H1 (cell line): Measurements from ENCODE around the gene RTP1. TPM values are rescaled to one million over a fixed set of nuclear protein-coding genes. Genes with fewer than 3 reads are reported as not detected.

Experiments used
- CTCF ChIA-PET: fragments of 300-600 bp; sonication (Branson Sonifier 250); formaldehyde crosslinking; loops from one replicate; lab custom pipeline; 2021; ENCODE audit not compliant: partially characterized antibody; lab: Charles Lee
- POLR2A ChIA-PET: fragments of 300-600 bp; sonication (Branson Sonifier 250); formaldehyde crosslinking; loops from one replicate; lab custom pipeline; 2021; ENCODE audit warnings: inconsistent platforms; ENCODE audit not compliant: partially characterized antibody; lab: Charles Lee
- DNase-seq, 2 experiments: peaks; one replicate each; pipeline versions ENCODE4 v3.0.0 to v3.0.0-alpha.2; 2010 to 2022; ENCODE audit warnings: low spot score in 2 of 2, low read depth in 1 of 2, mixed read lengths in 1 of 2
- FAIRE-seq: peaks from 2 replicates; lab custom pipeline; 2011; peaks lifted over from hg19 to GRCh38; lab: Jason Lieb, UNC
- H2AFZ ChIP-seq: 2 replicates; pipeline ENCODE4 v1.8.1; 2012; ENCODE audit warnings: low read length, inconsistent platforms
- H2AK5ac ChIP-seq: 2 replicates; pipeline ENCODE4 v1.6.1; 2013; ENCODE audit warnings: low read depth, low read length
- H2BK120ac ChIP-seq: replicated peaks from 2 replicates; pipeline ENCODE3; 2013; ENCODE audit warnings: low read depth, low read length, inconsistent platforms
- H2BK12ac ChIP-seq: 2 replicates; pipeline ENCODE4 v1.6.1; 2013; ENCODE audit warnings: low read depth, low read length
- H2BK15ac ChIP-seq: 2 replicates; pipeline ENCODE4 v1.6.1; 2013; ENCODE audit warnings: low read length
- H2BK20ac ChIP-seq: 2 replicates; pipeline ENCODE4 v1.6.1; 2013; ENCODE audit warnings: low read length
- H2BK5ac ChIP-seq: 2 replicates; pipeline ENCODE4 v1.6.1; 2013; ENCODE audit warnings: low read depth, low read length
- H3K14ac ChIP-seq: 2 replicates; pipeline ENCODE4 v1.6.1; 2013; ENCODE audit warnings: inconsistent platforms; ENCODE audit not compliant: insufficient read length
- H3K18ac ChIP-seq: 2 replicates; pipeline ENCODE4 v1.6.1; 2013; ENCODE audit warnings: low read length; ENCODE audit errors: extremely low read depth
- H3K23ac ChIP-seq: 2 replicates; pipeline ENCODE4 v1.6.1; 2013; ENCODE audit warnings: inconsistent platforms; ENCODE audit not compliant: insufficient read length
- H3K23me2 ChIP-seq: 2 replicates; pipeline ENCODE4 v1.6.1; 2013; ENCODE audit warnings: low read depth, low read length
- H3K27ac ChIP-seq: 2 replicates; pipeline ENCODE4 v1.6.1; 2011; ENCODE audit warnings: low read depth, low read length, inconsistent platforms
- H3K27me3 ChIP-seq, 4 experiments: replicated peaks in 1 of 4; 1 replicate in 1 of 4; 2 replicates in 3 of 4; pipeline versions ENCODE4 v1.6.1 to v1.8.1; 2011 to 2013; ENCODE audit warnings: low read length in 3 of 4, mild to moderate bottlenecking in 3 of 4, inconsistent platforms in 2 of 4, mixed read lengths in 2 of 4, moderate library complexity in 1 of 4; ENCODE audit not compliant: control insufficient read depth in 3 of 4, insufficient read depth in 3 of 4; ENCODE audit errors: extremely low read depth in 1 of 4
- H3K36me3 ChIP-seq, 4 experiments: 2 replicates each; pipeline versions ENCODE4 v1.6.1 to v1.8.1; 2011 to 2013; ENCODE audit warnings: mild to moderate bottlenecking in 4 of 4, low read length in 3 of 4, moderate library complexity in 2 of 4, control low read depth in 1 of 4, inconsistent platforms in 1 of 4; ENCODE audit not compliant: insufficient read depth in 4 of 4, control insufficient read depth in 2 of 4
- H3K4ac ChIP-seq: replicated peaks from 2 replicates; pipeline ENCODE3; 2013; ENCODE audit warnings: low read length, low read depth, mixed read lengths, inconsistent platforms; ENCODE audit not compliant: insufficient read length
- H3K4me1 ChIP-seq, 4 experiments: replicated peaks in 1 of 4; 1 replicate in 1 of 4; 2 replicates in 3 of 4; pipeline versions ENCODE4 v1.6.1 to v1.8.1; 2011 to 2013; ENCODE audit warnings: low read length in 3 of 4, inconsistent platforms in 2 of 4, mixed read lengths in 1 of 4; ENCODE audit not compliant: insufficient read depth in 4 of 4, control insufficient read depth in 3 of 4
- H3K4me2 ChIP-seq, 2 experiments: 2 replicates each; pipeline versions ENCODE4 v1.6.1 to v1.8.1; 2011 to 2013; ENCODE audit warnings: low read depth in 2 of 2, low read length in 2 of 2, control low read depth in 1 of 2, inconsistent platforms in 1 of 2, mild to moderate bottlenecking in 1 of 2; ENCODE audit not compliant: insufficient read depth in 1 of 2
- H3K4me3 ChIP-seq, 4 experiments: fragments of 200-600, 300-600 bp in 1 of 4; sonication (generic), shearing (Covaris generic), sonication (Bioruptor Twin) in 1 of 4; 2 replicates each; pipeline versions ENCODE4 v1.5.1 to v1.8.1; 2011 to 2016; ENCODE audit warnings: low read length in 4 of 4, low read depth in 3 of 4, control low read depth in 2 of 4, inconsistent platforms in 2 of 4, mild to moderate bottlenecking in 2 of 4, mixed read lengths in 1 of 4, moderate library complexity in 1 of 4; ENCODE audit not compliant: insufficient read depth in 2 of 4; ENCODE audit errors: extremely low read depth in 1 of 4
- H3K56ac ChIP-seq: replicated peaks from 2 replicates; pipeline ENCODE3; 2013; ENCODE audit warnings: low read depth, mild to moderate bottlenecking, mixed read lengths, low read length, inconsistent platforms; ENCODE audit not compliant: insufficient read length
- H3K79me1 ChIP-seq: 2 replicates; pipeline ENCODE4 v1.6.1; 2013; ENCODE audit warnings: low read depth, low read length, control low read depth
- H3K79me2 ChIP-seq, 2 experiments: 2 replicates each; pipeline versions ENCODE4 v1.6.1 to v1.8.1; 2012 to 2013; ENCODE audit warnings: low read length in 2 of 2, mild to moderate bottlenecking in 2 of 2, inconsistent platforms in 1 of 2; ENCODE audit not compliant: insufficient read depth in 2 of 2, control insufficient read depth in 1 of 2
- H3K9ac ChIP-seq, 4 experiments: replicated peaks in 1 of 4; 1 replicate in 1 of 4; 2 replicates in 3 of 4; pipeline versions ENCODE4 v1.6.1 to v1.8.1; 2011 to 2013; ENCODE audit warnings: low read depth in 3 of 4, low read length in 3 of 4, control low read depth in 2 of 4, mild to moderate bottlenecking in 2 of 4, moderate library complexity in 2 of 4, inconsistent platforms in 1 of 4; ENCODE audit errors: extremely low read depth in 1 of 4
- H3K9me3 ChIP-seq, 2 experiments: 2 replicates each; pipeline versions ENCODE4 v1.6.1 to v1.8.1; 2012 to 2013; ENCODE audit warnings: mild to moderate bottlenecking in 2 of 2, moderate library complexity in 2 of 2, control low read depth in 1 of 2, inconsistent platforms in 1 of 2, low read depth in 1 of 2, low read length in 1 of 2, mixed read lengths in 1 of 2; ENCODE audit not compliant: insufficient read depth in 2 of 2
- H4K20me1 ChIP-seq, 2 experiments: replicated peaks in 1 of 2; 2 replicates each; pipeline versions ENCODE3 to v1.8.1; 2011 to 2013; ENCODE audit warnings: inconsistent platforms in 2 of 2, low read length in 2 of 2, mild to moderate bottlenecking in 1 of 2; ENCODE audit not compliant: insufficient read depth in 2 of 2, control insufficient read depth in 1 of 2
- H4K5ac ChIP-seq: 2 replicates; pipeline ENCODE4 v1.6.1; 2013; ENCODE audit warnings: low read length, low read depth, mixed read lengths, inconsistent platforms; ENCODE audit not compliant: insufficient read length
- H4K8ac ChIP-seq: 2 replicates; pipeline ENCODE4 v1.8.0; 2013; ENCODE audit warnings: mild to moderate bottlenecking, moderate library complexity, low read length, inconsistent platforms; ENCODE audit not compliant: insufficient read depth; ENCODE audit errors: extremely low read depth
- H4K91ac ChIP-seq: replicated peaks from 2 replicates; pipeline ENCODE3; 2013; ENCODE audit warnings: low read length, mixed read lengths, inconsistent platforms; ENCODE audit not compliant: insufficient read length
- CREB1 ChIP-seq: IDR thresholded peaks from 2 replicates; pipeline ENCODE4 v1.6.1; 2012; ENCODE audit warnings: inconsistent platforms
- SIRT6 ChIP-seq: IDR thresholded peaks from one replicate; pipeline ENCODE4 v1.7.1; 2012; ENCODE audit warnings: low read length, inconsistent platforms
- SIX5 ChIP-seq: IDR thresholded peaks from 2 replicates; pipeline ENCODE4 v1.6.1; 2011; ENCODE audit warnings: mild to moderate bottlenecking, low read depth, low read length
- SP1 ChIP-seq: IDR thresholded peaks from 2 replicates; pipeline ENCODE4 v1.6.1; 2011; ENCODE audit warnings: low read depth, low read length
- SP2 ChIP-seq: IDR thresholded peaks from 2 replicates; pipeline ENCODE4 v1.6.1; 2012; ENCODE audit warnings: mild to moderate bottlenecking, low read length, inconsistent platforms
- SUZ12 ChIP-seq: fragments of 200-600 bp; sonication (generic); IDR thresholded peaks from 2 replicates; pipeline ENCODE4 v1.6.1; 2012; ENCODE audit warnings: mild to moderate bottlenecking, inconsistent platforms, low read length, moderate library complexity, mixed read lengths
- ZNF274 ChIP-seq: IDR thresholded peaks from 2 replicates; pipeline ENCODE4 v1.7.0; 2012; ENCODE audit warnings: low read length, borderline replicate concordance; ENCODE audit errors: extremely low read depth
- WGBS, 2 experiments: shearing (Covaris generic) in 1 of 2; methylation state at CpG; one replicate each; pipeline versions ENCODE4 v1.1.6 to v1.1.7; 2013 to 2015; ENCODE audit warnings: low lambda C conversion rate in 2 of 2, mixed read lengths in 2 of 2, inconsistent platforms in 1 of 2, low coverage in 1 of 2, missing lambda C conversion rate in 1 of 2; ENCODE audit not compliant: insufficient replicate concordance in 2 of 2, insufficient coverage in 1 of 2, insufficient read length in 1 of 2; ENCODE audit errors: extremely low coverage in 1 of 2, missing lambda C conversion rate in 1 of 2; 5-methylcytosine and 5-hydroxymethylcytosine counted together
- polyA plus RNA-seq, 7 experiments: library from polyadenylated mRNA; depleted of rRNA in 3 of 7; stranded (reverse) in 5 of 7; unstranded in 2 of 7; fragments of >200 nt in 5 of 7; fragments of 200-250 nt in 2 of 7; gene quantifications; 1 replicate in 5 of 7; 2 replicates in 1 of 7; 4 replicates in 1 of 7; pipeline versions ENCODE4 v1.2.1 to v1.2.3, GENCODE V29; 2011 to 2013; ENCODE audit warnings: missing spikeins in 2 of 7, mixed read lengths in 2 of 7
- total RNA-seq: library from RNA; stranded (reverse); fragmentation: NEBNext Ultra II Directional; extraction: Animal tissue kit (Norgen Biotek cat#: 25700); gene quantifications from 2 replicates; pipeline ENCODE4 v1.2.1, GENCODE V29; 2021

Gene RTP1
- total and polyA plus RNA-seq, 2 of the 8 experiments (the other 6 are each of a cell fraction or from before 2014, with no cell fraction given): 2.9 to 3.0 TPM

DNA sequence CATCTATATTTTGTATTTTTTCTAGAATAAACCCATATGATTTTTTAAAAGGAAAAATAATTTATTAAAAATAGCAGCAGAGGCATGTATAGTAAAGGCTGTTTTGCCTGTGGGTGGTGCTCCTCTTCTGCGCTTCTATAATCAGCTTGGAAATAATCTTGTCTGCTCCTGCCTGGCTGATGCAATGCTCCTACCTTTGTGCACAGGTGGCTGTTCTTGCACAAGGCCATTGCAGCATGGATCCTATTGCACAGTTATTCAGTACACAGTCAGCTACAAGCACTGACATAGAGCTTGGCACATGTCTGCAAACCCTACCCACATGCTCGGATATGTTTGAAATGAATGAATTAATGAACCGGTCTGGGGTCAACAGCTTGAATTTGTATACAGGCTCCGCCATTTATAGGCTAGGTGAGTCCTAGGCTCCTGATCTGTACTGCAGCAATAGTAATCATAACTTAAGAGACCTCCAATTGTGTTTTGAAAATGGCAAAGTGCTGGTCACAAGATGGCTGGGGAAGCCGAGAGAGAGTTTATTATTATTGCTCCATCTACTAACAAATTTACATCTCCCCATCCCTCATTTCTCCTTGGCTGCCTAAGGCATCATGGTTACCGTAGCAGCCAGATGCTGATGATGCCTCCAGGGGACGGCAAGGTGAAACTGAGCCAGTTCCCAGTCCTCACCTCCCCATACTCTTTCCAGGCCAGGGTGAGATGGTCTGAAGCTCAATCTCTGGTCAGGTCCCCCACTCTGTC is 532 bp upstream of the RTP1 start:
- Histone ChIP-seq H2BK15ac (no peak overlapping the region), H3K56ac (no peak overlapping the region), H2BK12ac (no peak overlapping the region), H3K14ac (no peak overlapping the region), H4K8ac (peak overlapping the region; percentile 20; the same call in 1 of the 2 replicates), H2AFZ (no peak overlapping the region), H4K91ac (no peak overlapping the region), H2AK5ac (no peak overlapping the region), H3K9ac (no peak overlapping the region), H3K4ac (no peak overlapping the region), H4K5ac (no peak overlapping the region), H3K27me3 (no peaks in the 10 kb centered on the region; a peak in 1 of 7 replicates), H3K4me1 (peaks cover 0 to 5% (median 1%) of the 10 kb centered on the region in 4 experiments; a peak in 2 of 7 replicates), H2BK120ac (no peak overlapping the region), H3K9me3 (no peaks in the 10 kb centered on the region), H3K23me2 (no peaks in the 10 kb centered on the region), H3K23ac (no peak overlapping the region), H3K4me2 (no peak overlapping the region), H4K20me1 (no peaks in the 10 kb centered on the region), H2BK20ac (no peak overlapping the region), H2BK5ac (no peak overlapping the region), H3K4me3 (no peak overlapping the region), H3K27ac (no peak overlapping the region), H3K18ac (no peak overlapping the region), H3K79me2 (no peaks in the 10 kb centered on the region), H3K79me1 (no peaks in the 10 kb centered on the region), H3K36me3 (no peaks in the 10 kb centered on the region)
- CTCF ChIA-PET: interaction anchor here (1.0 to 2.3 kb wide), 3 partner anchors 14 to 57 kb away, joined by 3 to 13 read pairs (median 4); no protein-coding TSS in a partner anchor
- TF ChIP-seq SIRT6 (no peak), SP1 (no peak), SP2 (no peak), SUZ12 (no peak), CREB1 (no peak), SIX5 (no peak), ZNF274 (no peak)
- POLR2A ChIA-PET: interaction anchor here (0.8 to 1.1 kb wide), 2 partner anchors 10 to 11 kb away, joined by 3 read pairs; no protein-coding TSS in a partner anchor
- WGBS, 2 experiments: 90% methylated on average over 7 of the region's 7 CpGs; no CpG with 5 or more reads in 1 of the 2 experiments
- FAIRE-seq: peak; percentile 36
- DNase-seq: no peak
